ENCODE results near the gene KNDC1.

Gene KNDC1

DNA sequence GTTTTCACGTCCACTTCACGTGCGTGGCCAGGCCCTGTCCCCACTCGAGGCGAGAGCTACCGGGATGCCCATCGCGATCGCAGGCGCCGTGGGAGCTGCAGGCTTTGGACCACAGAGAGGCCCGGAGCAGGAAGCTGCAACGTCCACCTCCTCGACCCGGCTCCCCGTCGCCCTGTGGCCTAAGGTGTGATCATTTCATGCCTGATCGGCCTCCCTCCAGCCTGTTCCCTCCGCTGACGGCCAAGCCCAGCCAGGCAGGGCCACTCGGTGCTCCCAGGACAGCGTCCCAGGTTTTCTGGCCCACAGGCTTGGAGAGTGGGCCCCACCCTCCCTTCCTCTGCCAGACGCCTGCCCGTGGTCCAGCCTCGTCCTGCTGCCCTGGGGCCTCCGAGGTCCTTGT, 19.6 kb downstream of the KNDC1 start:
- ChIA-PET POLR2A (no interaction called here), CTCF (no interaction called here)
- DNase-seq (ENCODE audit: low read depth, low spot score) = no peak
- TF ChIP-seq, protein P1, sequence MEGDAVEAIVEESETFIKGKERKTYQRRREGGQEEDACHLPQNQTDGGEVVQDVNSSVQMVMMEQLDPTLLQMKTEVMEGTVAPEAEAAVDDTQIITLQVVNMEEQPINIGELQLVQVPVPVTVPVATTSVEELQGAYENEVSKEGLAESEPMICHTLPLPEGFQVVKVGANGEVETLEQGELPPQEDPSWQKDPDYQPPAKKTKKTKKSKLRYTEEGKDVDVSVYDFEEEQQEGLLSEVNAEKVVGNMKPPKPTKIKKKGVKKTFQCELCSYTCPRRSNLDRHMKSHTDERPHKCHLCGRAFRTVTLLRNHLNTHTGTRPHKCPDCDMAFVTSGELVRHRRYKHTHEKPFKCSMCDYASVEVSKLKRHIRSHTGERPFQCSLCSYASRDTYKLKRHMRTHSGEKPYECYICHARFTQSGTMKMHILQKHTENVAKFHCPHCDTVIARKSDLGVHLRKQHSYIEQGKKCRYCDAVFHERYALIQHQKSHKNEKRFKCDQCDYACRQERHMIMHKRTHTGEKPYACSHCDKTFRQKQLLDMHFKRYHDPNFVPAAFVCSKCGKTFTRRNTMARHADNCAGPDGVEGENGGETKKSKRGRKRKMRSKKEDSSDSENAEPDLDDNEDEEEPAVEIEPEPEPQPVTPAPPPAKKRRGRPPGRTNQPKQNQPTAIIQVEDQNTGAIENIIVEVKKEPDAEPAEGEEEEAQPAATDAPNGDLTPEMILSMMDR (IDR thresholded peaks at IDR 0.05; ENCODE audit: insufficient read depth, low read length, missing control alignments) = no peak
- no peak overlapping the region for H3K4me3 ChIP-seq (ENCODE audit: low read depth, low read length)

DNA sequence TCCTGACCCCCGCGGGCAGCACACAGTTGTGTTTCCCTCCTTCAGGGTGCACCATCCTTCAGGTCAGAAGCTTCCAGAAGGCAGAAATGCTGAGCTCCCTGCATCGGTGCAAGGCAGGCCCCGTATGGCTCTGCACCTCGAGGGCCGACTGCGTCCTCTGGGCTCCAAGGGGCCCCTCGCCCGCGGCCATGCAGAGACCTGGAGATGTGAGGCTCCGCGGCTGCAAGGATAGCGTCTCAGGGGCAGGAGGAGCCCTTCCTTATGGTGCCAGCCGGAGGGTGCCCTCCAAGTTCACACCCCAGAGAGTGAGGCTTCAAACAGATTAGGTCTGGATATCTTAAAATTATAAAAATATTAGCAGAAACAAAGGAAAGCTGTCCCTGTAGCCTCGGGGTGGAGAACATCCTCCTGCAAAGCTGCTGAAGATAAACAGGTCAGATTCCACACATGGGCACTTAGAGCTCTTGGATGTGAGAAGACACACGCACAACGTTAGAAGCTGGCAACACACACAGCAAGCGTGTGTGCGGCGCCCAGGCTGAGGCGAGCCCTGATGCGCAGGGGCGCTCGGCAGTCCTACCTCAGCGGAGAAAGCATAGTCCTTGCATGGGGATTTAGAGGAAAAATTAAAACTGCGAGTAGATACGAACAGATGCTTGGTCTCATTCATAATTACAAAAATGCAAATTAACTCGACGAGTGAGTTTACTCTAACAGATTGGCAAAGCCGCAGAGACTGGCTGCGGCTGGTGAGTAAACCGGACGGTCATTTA, 20.4 kb downstream of the KNDC1 start:
- DNase-seq (ENCODE audit: low read depth, low spot score) = no peak
- TF ChIP-seq, protein P1 (IDR thresholded peaks at IDR 0.05; ENCODE audit: insufficient read depth, low read length, missing control alignments) = no peak
- CTCF ChIA-PET = no interaction called here
- H3K4me3 ChIP-seq (ENCODE audit: low read depth, low read length) = no peak overlapping the region
- POLR2A ChIA-PET = no interaction called here

DNA sequence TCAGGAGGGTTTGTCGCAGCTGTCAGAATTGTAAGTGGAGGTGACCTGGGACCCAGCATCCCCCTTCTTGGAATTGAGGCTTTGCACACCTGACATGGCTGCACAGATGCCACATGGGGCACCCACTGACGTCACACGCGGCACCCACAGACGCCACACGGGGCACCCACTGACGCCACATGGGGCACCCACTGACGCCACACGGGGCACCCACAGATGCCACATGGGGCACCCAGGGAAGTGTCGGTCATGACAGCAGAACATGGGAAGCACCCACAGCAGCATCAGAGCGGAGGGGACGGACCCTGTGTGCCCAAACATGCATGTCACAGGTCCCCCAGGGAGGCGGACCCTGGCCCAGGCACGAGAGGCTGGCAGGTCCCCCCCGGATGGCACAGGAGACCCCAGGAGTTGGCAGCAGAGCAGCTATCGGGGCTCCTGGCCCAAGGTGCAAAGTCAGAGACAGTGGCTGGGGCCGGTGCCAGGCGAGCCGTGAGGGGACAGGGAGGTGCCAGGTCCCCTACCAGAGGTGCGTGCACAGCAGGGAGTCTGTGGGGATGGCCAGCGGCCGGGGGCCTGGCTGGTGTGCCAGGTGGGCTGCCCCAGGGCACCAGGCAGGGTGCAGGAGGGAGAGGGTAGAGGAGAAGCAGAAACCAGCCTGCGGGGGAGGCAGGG, 21.1 kb downstream of the KNDC1 start:
- ChIA-PET POLR2A (no interaction called here), CTCF (no interaction called here)
- H3K4me3 ChIP-seq (ENCODE audit: low read depth, low read length) = no peak overlapping the region
- TF ChIP-seq, protein P1 (IDR thresholded peaks at IDR 0.05; ENCODE audit: insufficient read depth, low read length, missing control alignments) = no peak
- DNase-seq (ENCODE audit: low read depth, low spot score) = no peak

DNA sequence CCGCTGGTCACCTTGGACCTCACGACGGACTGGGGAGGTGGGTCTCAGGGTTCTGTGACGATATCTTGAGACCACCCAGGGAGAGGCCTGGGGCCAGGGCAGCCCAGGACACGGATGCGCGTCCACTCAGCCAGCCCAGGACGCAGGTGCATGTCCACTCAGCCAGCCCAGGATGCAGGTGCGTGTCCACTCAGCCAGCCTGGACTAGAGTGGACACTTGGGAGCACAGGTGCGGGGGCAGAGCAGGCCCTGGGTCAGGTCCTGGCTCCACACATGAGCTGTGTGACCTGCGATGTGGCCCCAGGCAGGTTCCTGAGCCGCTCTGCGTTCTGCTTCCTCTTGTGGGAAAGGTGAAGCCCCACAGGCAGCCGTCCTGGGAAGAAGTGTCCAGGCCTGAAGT, 22.2 kb downstream of the KNDC1 start:
- no peak for DNase-seq (ENCODE audit: low read depth, low spot score)
- TF ChIP-seq, protein P1 (IDR thresholded peaks at IDR 0.05; ENCODE audit: insufficient read depth, low read length, missing control alignments) = no peak
- no peak overlapping the region for H3K4me3 ChIP-seq (ENCODE audit: low read depth, low read length)
- ChIA-PET CTCF (no interaction called here), POLR2A (no interaction called here)

DNA sequence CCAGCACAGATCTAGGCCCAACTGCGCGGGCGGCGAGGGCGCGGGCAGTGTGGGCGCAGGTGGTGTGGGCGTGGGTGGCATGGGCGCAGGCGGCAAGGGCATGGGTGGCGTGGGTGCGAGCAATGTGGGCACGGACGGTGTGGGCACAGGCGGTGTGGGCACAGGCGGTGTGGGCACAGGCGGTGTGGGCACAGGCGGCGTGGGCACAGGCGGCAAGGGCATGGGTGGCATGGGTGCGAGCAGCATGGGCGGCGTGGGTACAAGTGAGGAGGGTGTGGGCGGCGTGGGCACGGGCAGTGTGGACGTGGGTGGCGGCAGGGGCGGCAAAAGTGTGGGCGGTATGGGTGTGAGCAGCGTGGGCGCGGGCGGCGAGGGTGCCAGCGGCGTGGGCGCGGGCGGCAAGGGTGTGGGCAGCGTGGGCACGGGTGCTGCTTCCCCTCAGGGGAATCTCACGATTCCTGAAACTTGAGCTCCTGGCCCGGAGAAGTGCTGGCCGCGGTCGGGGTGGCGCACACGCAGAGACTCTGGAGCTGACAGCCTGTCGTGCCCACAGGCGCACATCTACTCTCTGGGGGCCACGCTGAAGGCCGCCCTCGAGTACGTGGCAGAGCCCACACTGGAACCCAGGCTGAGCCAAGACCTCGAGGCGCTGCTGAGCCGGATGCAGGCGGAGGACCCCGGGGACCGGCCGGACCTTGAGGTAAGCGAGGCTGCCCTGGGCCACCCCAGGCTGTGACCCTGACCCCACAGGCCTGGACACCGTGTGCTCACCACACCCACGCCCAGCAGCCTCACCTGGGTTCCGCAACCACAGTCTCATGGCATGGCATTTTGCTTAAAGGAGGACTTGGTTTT, 23.0 kb downstream of the KNDC1 start:
- no peak for DNase-seq (ENCODE audit: low read depth, low spot score)
- TF ChIP-seq, protein P1 (IDR thresholded peaks at IDR 0.05; ENCODE audit: insufficient read depth, low read length, missing control alignments) = no peak
- POLR2A ChIA-PET = no interaction called here

More for the DNA sequence above, 23.0 kb downstream of the KNDC1 start:
- H3K4me3 ChIP-seq (ENCODE audit: low read depth, low read length) = no peak overlapping the region
- CTCF ChIA-PET = no interaction called here
